CD4-positive, alpha-beta memory T cell (primary cell): ENCODE measurements around the gene EVX1. TPM values are rescaled to one million over a fixed set of nuclear protein-coding genes. Genes with fewer than 3 reads are reported as not detected.

Experiments used
- CTCF ChIA-PET: fragments of 350-600 bp; sonication (Branson Sonifier 250); formaldehyde crosslinking; loops from one replicate; lab custom pipeline; 2021; ENCODE audit warnings: inconsistent platforms; ENCODE audit not compliant: partially characterized antibody; lab: Charles Lee
- POLR2A ChIA-PET: fragments of 350-600 bp; sonication (Branson Sonifier 250); formaldehyde crosslinking; loops from one replicate; lab custom pipeline; 2021; ENCODE audit not compliant: partially characterized antibody; lab: Charles Lee
- DNase-seq, 5 donors: peaks; one replicate each; pipeline versions ENCODE4 v3.0.0 to v3.0.0-alpha.2; 2020 to 2022; ENCODE audit warnings: mixed read lengths in 1 of 5
- H3K27ac ChIP-seq: one replicate; pipeline ENCODE4 v1.7.0; 2013; ENCODE audit warnings: low read depth, low read length
- H3K27me3 ChIP-seq: 2 replicates; pipeline ENCODE4 v1.7.0; 2013; ENCODE audit warnings: mild to moderate bottlenecking, low read length, moderate library complexity; ENCODE audit not compliant: insufficient read depth
- H3K36me3 ChIP-seq: 2 replicates; pipeline ENCODE4 v1.7.0; 2013; ENCODE audit warnings: mild to moderate bottlenecking, low read length, moderate library complexity; ENCODE audit not compliant: insufficient read depth
- H3K4me1 ChIP-seq: 2 replicates; pipeline ENCODE4 v1.7.0; 2013; ENCODE audit warnings: mild to moderate bottlenecking, low read length, moderate library complexity; ENCODE audit not compliant: insufficient read depth
- H3K4me3 ChIP-seq, 2 donors: one replicate each; pipeline ENCODE4 v1.7.0; 2013; ENCODE audit warnings: low read length in 2 of 2, mild to moderate bottlenecking in 1 of 2
- H3K9me3 ChIP-seq, 2 donors: one replicate each; pipeline ENCODE4 v1.7.0; 2013; ENCODE audit warnings: low read length in 2 of 2, control low read depth in 1 of 2; ENCODE audit not compliant: control insufficient read depth in 1 of 2
- H3K27ac Mint-ChIP-seq, 7 donors: one replicate each; pipeline ENCODE4 v1.8.0; 2020 to 2021; ENCODE audit warnings: mixed read lengths in 7 of 7, mild to moderate bottlenecking in 6 of 7, inconsistent platforms in 3 of 7, moderate library complexity in 3 of 7
- H3K27me3 Mint-ChIP-seq, 2 donors: one replicate each; pipeline ENCODE4 v1.8.0; 2020 to 2021; ENCODE audit warnings: mixed read lengths in 2 of 2
- H3K36me3 Mint-ChIP-seq, 2 donors: one replicate each; pipeline ENCODE4 v1.8.0; 2020 to 2021; ENCODE audit warnings: mixed read lengths in 2 of 2, inconsistent platforms in 1 of 2, mild to moderate bottlenecking in 1 of 2
- H3K4me1 Mint-ChIP-seq, 4 donors: one replicate each; pipeline ENCODE4 v1.8.0; 2020 to 2021; ENCODE audit warnings: mixed read lengths in 4 of 4, mild to moderate bottlenecking in 1 of 4
- H3K4me3 Mint-ChIP-seq, 8 donors: one replicate each; pipeline ENCODE4 v1.8.0; 2020 to 2021; ENCODE audit warnings: mixed read lengths in 8 of 8, mild to moderate bottlenecking in 7 of 8, moderate library complexity in 6 of 8, inconsistent platforms in 3 of 8
- H3K9me3 Mint-ChIP-seq, 8 donors: one replicate each; pipeline ENCODE4 v1.8.0; 2020 to 2021; ENCODE audit warnings: mixed read lengths in 8 of 8, mild to moderate bottlenecking in 5 of 8, inconsistent platforms in 3 of 8, moderate library complexity in 1 of 8
- intact Hi-C: fragments of 100-400 bp; cut with micrococcal nuclease; formaldehyde crosslinking; loops from one replicate; pipeline ENCODE4 v1.15.1; 2023
- polyA plus RNA-seq, 2 donors: library from polyadenylated mRNA; unstranded; fragments of 300-500 nt; fragmentation: Illumina TruSeq; gene quantifications; one replicate each; pipeline ENCODE4 v1.2.3, GENCODE V29; 2021
- total RNA-seq, 2 experiments: library from RNA; stranded (reverse); gene quantifications; one replicate each; pipeline ENCODE4 v1.2.3, GENCODE V29; 2021

The EVX1 gene
- total and polyA plus RNA-seq, 4 experiments from 2014 or later = not detected

GRCh38 chr7:27242154-27242553 lies 448 bp upstream of the EVX1 start:
- Histone ChIP-seq H3K36me3 (no peaks in the 10 kb centered on the region), H3K27me3 (peaks cover 41% of the 10 kb centered on the region), H3K4me1 (peaks cover 9% of the 10 kb centered on the region), H3K4me3 (no peak overlapping the region), H3K27ac (no peak overlapping the region), H3K9me3 (no peaks in the 10 kb centered on the region)
- Mint-ChIP-seq H3K27ac (peak overlapping the region in 4 of 7 donors; percentile 67 to 81 (median 72)), H3K4me3 (peak overlapping the region in 7 of 8 donors; percentile 46 to 79 (median 69)), H3K27me3 (peaks cover 57 to 65% of the 10 kb centered on the region in 2 donors), H3K9me3 (peaks cover 0 to 7% (median 0%) of the 10 kb centered on the region in 8 donors), H3K4me1 (peaks cover 12 to 53% (median 32%) of the 10 kb centered on the region in 4 donors), H3K36me3 (peaks cover 0 to 3% of the 10 kb centered on the region in 2 donors)
- ChIA-PET POLR2A (no interaction called here), CTCF (interaction anchor here (0.7 kb wide), 1 partner anchor 17 kb away, joined by 3 read pairs; no protein-coding TSS in a partner anchor)
- DNase-seq = no peak
- intact Hi-C loops = no loop called here

DNA sequence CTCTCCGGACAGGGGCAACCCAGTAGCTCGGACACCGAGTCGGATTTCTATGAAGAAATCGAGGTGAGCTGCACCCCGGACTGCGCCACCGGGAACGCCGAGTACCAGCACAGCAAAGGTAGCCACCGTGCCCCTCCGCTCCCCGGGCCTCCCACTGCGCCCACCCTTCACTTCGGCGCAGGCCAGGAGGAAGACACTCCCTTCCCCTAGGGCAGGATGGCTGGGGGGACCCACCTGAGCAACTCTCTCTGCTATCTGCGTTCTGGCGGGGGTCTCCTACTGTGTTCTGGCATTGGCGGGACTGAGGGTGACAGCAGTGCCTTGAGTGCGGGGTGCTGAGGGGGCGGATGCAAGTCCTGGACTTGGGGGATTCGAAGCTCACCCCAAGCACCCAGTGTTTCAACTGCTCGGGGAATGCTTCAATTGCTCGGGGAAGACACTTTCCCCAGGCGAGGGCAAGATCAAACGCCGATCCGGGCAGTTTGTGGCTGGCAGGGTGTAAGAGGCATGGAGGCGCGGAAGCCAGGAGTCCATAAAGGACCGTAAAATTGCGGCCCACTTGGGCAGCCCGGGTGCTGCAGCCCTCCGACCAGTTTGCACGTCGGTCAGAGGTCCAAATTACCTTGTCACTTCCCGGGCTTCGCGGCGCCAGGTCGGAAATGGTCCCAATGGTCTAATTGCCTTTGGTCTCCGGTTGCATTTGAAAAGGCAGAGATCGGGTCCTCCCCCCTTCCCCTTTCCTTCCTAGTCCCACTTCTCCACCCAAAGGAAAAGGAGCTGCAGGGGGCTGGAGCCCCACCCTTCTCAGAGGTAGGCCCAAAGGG lies 950 bp downstream of the EVX1 start:
- CTCF ChIA-PET = no interaction called here
- no peaks in the 10 kb centered on the region for H3K9me3 ChIP-seq
- peak overlapping the region in 4 of 8 donors; percentile 3 to 11 (median 6) for H3K4me3 Mint-ChIP-seq

DNA sequence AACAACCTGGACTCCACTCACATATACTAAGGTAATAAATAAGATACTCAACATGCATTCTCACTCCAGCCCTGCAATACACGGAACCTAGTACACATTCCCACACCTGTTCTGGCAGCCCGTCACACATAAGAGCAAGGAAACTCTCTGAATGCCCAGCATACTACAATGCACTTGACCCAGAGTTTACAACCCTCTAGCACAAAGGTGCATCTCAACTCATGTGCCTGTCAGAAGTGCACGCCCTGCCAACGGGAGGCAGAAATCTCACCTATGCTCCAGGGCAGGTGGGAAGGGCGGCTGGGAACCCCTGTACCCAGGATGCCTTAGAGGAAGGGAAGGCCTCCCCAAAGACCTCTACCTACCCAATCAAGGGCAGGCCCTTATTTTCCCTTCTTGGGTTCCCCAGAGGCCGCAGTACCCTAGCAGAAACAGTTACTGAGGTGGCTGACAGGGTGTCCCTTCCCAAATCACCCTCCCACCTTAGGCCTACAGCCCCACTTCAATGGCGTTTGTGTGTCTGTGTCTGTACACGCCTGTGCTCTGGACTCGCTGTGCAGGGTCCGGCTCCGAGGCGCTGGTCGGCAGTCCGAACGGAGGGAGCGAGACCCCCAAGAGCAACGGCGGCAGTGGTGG lies 2.0 kb downstream of the EVX1 start:
- Histone ChIP-seq H3K27me3 (peaks cover 65% of the 10 kb centered on the region), H3K36me3 (no peaks in the 10 kb centered on the region), H3K27ac (no peak overlapping the region), H3K4me3 (no peak overlapping the region), H3K4me1 (peaks cover 9% of the 10 kb centered on the region), H3K9me3 (no peaks in the 10 kb centered on the region)
- ChIA-PET POLR2A (no interaction called here), CTCF (no interaction called here)
- DNase-seq = no peak
- peak overlapping the region in 5 of 8 donors; percentile 7 to 49 (median 27) for H3K4me3 Mint-ChIP-seq
- H3K36me3 Mint-ChIP-seq = peaks cover 0 to 3% of the 10 kb centered on the region in 2 donors
- intact Hi-C loops = no loop called here
- H3K27ac Mint-ChIP-seq = peak overlapping the region in 3 of 7 donors; percentile 0 to 38 (median 7)
- H3K9me3 Mint-ChIP-seq = peaks cover 0 to 5% (median 0%) of the 10 kb centered on the region in 8 donors
- peaks cover 10 to 55% (median 28%) of the 10 kb centered on the region in 4 donors for H3K4me1 Mint-ChIP-seq
- peaks cover 68 to 73% of the 10 kb centered on the region in 2 donors for H3K27me3 Mint-ChIP-seq

More for the DNA sequence above, 950 bp downstream of the EVX1 start:
- intact Hi-C loops = no loop called here
- H3K27ac Mint-ChIP-seq = peak overlapping the region in 4 of 7 donors; percentile 7 to 73 (median 48)
- Histone ChIP-seq H3K27me3 (peaks cover 54% of the 10 kb centered on the region), H3K4me1 (peaks cover 9% of the 10 kb centered on the region), H3K4me3 (no peak overlapping the region), H3K27ac (no peak overlapping the region), H3K36me3 (no peaks in the 10 kb centered on the region)
- no peak for DNase-seq
- POLR2A ChIA-PET = no interaction called here
- H3K9me3 Mint-ChIP-seq = peaks cover 0 to 5% (median 0%) of the 10 kb centered on the region in 8 donors
- peaks cover 58 to 66% of the 10 kb centered on the region in 2 donors for H3K27me3 Mint-ChIP-seq
- H3K4me1 Mint-ChIP-seq = peaks cover 12 to 48% (median 32%) of the 10 kb centered on the region in 4 donors
- H3K36me3 Mint-ChIP-seq = peaks cover 0 to 3% of the 10 kb centered on the region in 2 donors

GRCh38 chr7:27245124-27245797 lies 2.7 kb downstream of the EVX1 start:
- peaks cover 9 to 55% (median 24%) of the 10 kb centered on the region in 4 donors for H3K4me1 Mint-ChIP-seq
- H3K4me3 Mint-ChIP-seq = peak overlapping the region in 1 of 8 donors; percentile 45
- no peaks in the 10 kb centered on the region for H3K9me3 ChIP-seq
- H3K27me3 Mint-ChIP-seq = peaks cover 68 to 74% of the 10 kb centered on the region in 2 donors
- H3K36me3 Mint-ChIP-seq = no peaks in the 10 kb centered on the region
- intact Hi-C loops = no loop called here
- DNase-seq = no peak
- H3K9me3 Mint-ChIP-seq = peaks cover 0 to 5% (median 0%) of the 10 kb centered on the region in 8 donors
- peaks cover 64% of the 10 kb centered on the region for H3K27me3 ChIP-seq
- H3K4me1 ChIP-seq = peaks cover 9% of the 10 kb centered on the region
- no peak overlapping the region for H3K27ac Mint-ChIP-seq
- no peak overlapping the region for H3K27ac ChIP-seq
- no peaks in the 10 kb centered on the region for H3K36me3 ChIP-seq
- CTCF ChIA-PET = no interaction called here
- no peak overlapping the region for H3K4me3 ChIP-seq
- POLR2A ChIA-PET = no interaction called here

DNA sequence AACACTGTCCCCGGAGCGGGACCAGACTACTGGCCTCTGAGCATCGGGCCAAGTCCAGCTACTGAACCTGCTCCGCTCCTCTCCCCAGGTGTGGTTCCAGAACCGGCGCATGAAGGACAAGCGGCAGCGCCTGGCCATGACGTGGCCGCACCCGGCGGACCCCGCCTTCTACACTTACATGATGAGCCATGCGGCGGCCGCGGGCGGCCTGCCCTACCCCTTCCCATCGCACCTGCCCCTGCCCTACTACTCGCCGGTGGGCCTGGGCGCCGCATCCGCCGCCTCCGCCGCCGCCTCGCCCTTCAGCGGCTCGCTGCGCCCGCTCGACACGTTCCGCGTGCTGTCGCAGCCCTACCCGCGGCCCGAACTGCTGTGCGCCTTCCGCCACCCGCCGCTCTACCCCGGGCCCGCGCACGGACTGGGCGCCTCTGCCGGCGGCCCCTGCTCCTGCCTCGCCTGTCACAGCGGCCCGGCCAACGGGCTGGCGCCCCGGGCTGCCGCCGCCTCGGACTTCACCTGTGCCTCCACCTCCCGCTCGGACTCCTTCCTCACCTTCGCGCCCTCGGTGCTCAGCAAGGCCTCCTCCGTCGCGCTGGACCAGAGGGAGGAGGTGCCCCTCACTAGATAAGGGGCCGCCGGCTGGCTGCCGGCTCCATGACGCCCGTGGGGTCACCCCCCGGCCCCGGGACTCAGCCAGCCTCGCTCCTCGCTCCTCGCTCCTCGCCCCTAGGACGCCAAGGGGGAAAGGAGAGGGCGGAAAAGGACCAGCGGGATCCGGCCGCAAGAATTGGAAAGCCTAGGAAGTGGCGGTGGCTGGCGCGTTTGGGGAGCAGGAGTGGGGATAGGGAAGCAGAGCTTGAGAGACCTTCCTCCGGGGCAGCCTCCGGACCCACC lies 3.4 kb downstream of the EVX1 start:
- H3K4me3 Mint-ChIP-seq = no peak overlapping the region
- peaks cover 9% of the 10 kb centered on the region for H3K4me1 ChIP-seq

GRCh38 chr7:27247000-27247399 lies 4.4 kb downstream of the EVX1 start:
- Histone ChIP-seq H3K36me3 (no peaks in the 10 kb centered on the region), H3K4me3 (no peak overlapping the region), H3K27me3 (peaks cover 61% of the 10 kb centered on the region), H3K4me1 (peaks cover 9% of the 10 kb centered on the region), H3K27ac (no peak overlapping the region), H3K9me3 (no peaks in the 10 kb centered on the region)
- ChIA-PET CTCF (no interaction called here), POLR2A (no interaction called here)
- Mint-ChIP-seq H3K27ac (peak overlapping the region in 1 of 7 donors; percentile 19), H3K36me3 (no peaks in the 10 kb centered on the region), H3K4me3 (no peak overlapping the region), H3K27me3 (peaks cover 63 to 69% of the 10 kb centered on the region in 2 donors), H3K4me1 (peaks cover 12 to 49% (median 23%) of the 10 kb centered on the region in 4 donors), H3K9me3 (peaks cover 0 to 2% (median 0%) of the 10 kb centered on the region in 8 donors)
- intact Hi-C loops = no loop called here
- DNase-seq = no peak

More for the DNA sequence above, 3.4 kb downstream of the EVX1 start:
- no peaks in the 10 kb centered on the region for H3K36me3 Mint-ChIP-seq
- intact Hi-C loops = no loop called here
- POLR2A ChIA-PET = no interaction called here
- Histone ChIP-seq H3K36me3 (no peaks in the 10 kb centered on the region), H3K27ac (no peak overlapping the region), H3K27me3 (peaks cover 64% of the 10 kb centered on the region), H3K9me3 (no peaks in the 10 kb centered on the region), H3K4me3 (no peak overlapping the region)
- no peak for DNase-seq
- no peak overlapping the region for H3K27ac Mint-ChIP-seq
- H3K9me3 Mint-ChIP-seq = peaks cover 0 to 2% (median 0%) of the 10 kb centered on the region in 8 donors
- CTCF ChIA-PET = no interaction called here
- peaks cover 67 to 74% of the 10 kb centered on the region in 2 donors for H3K27me3 Mint-ChIP-seq
- peaks cover 11 to 55% (median 21%) of the 10 kb centered on the region in 4 donors for H3K4me1 Mint-ChIP-seq
